IPS-15b (cell line): ENCODE measurements around the gene OGDH.
"Not testable (repeated sequence)": the region's sequence is repeated elsewhere in the genome, so short reads cannot be mapped to it uniquely, and the experiment has no call there.

ENCODE experiments used
- H3K27me3 ChIP-seq: one replicate; pipeline ENCODE4 v1.6.1; 2013; ENCODE audit warnings: low read length; ENCODE audit not compliant: control insufficient read depth, insufficient read depth
- H3K36me3 ChIP-seq: one replicate; pipeline ENCODE4 v1.6.1; 2013; ENCODE audit warnings: low read length; ENCODE audit not compliant: control insufficient read depth, insufficient read depth
- H3K4me1 ChIP-seq: one replicate; pipeline ENCODE4 v1.6.1; 2013; ENCODE audit warnings: mild to moderate bottlenecking, low read length; ENCODE audit not compliant: control insufficient read depth, insufficient read depth
- H3K4me3 ChIP-seq: one replicate; pipeline ENCODE4 v1.5.1; 2013; ENCODE audit warnings: low read depth, low read length
- H3K9ac ChIP-seq: one replicate; pipeline ENCODE4 v1.6.1; 2013; ENCODE audit warnings: low read depth, mild to moderate bottlenecking, low read length
- H3K9me3 ChIP-seq: one replicate; pipeline ENCODE4 v1.6.1; 2013; ENCODE audit warnings: mild to moderate bottlenecking, low read length; ENCODE audit not compliant: control insufficient read depth, insufficient read depth

The OGDH gene

GRCh38 chr7:44583146-44583865 is 23.1 kb upstream of the OGDH start:
- no peaks in the 10 kb centered on the region for H3K9me3 ChIP-seq
- H3K9ac ChIP-seq: peak overlapping the region; percentile 87
- peak overlapping the region; percentile 91 for H3K4me3 ChIP-seq
- H3K36me3 ChIP-seq: peaks cover 8% of the 10 kb centered on the region
- no peaks in the 10 kb centered on the region for H3K4me1 ChIP-seq
- H3K27me3 ChIP-seq: no peaks in the 10 kb centered on the region

GRCh38 chr7:44587843-44588711 is 18.4 kb upstream of the OGDH start:
- no peak overlapping the region for H3K9ac ChIP-seq
- H3K4me1 ChIP-seq: no peaks in the 10 kb centered on the region
- no peak overlapping the region for H3K4me3 ChIP-seq
- no peaks in the 10 kb centered on the region for H3K36me3 ChIP-seq
- H3K27me3 ChIP-seq: no peaks in the 10 kb centered on the region
- H3K9me3 ChIP-seq: no peaks in the 10 kb centered on the region

GRCh38 chr7:44590910-44591309 is 15.5 kb upstream of the OGDH start:
- no peak overlapping the region for H3K9ac ChIP-seq
- no peak overlapping the region for H3K4me3 ChIP-seq
- no peaks in the 10 kb centered on the region for H3K27me3 ChIP-seq
- H3K36me3 ChIP-seq: no peaks in the 10 kb centered on the region
- H3K9me3 ChIP-seq: no peaks in the 10 kb centered on the region
- H3K4me1 ChIP-seq: no peaks in the 10 kb centered on the region

GRCh38 chr7:44595934-44596635 is 10.3 kb upstream of the OGDH start:
- H3K4me1 ChIP-seq: no peaks in the 10 kb centered on the region
- H3K36me3 ChIP-seq: no peaks in the 10 kb centered on the region
- H3K4me3 ChIP-seq: no peak overlapping the region
- H3K9ac ChIP-seq: no peak overlapping the region
- H3K9me3 ChIP-seq: no peaks in the 10 kb centered on the region
- H3K27me3 ChIP-seq: no peaks in the 10 kb centered on the region

- not testable (repeated sequence) for H3K4me1 ChIP-seq, H3K27me3 ChIP-seq, H3K9ac ChIP-seq, H3K36me3 ChIP-seq, H3K9me3 ChIP-seq, H3K4me3 ChIP-seq
Measured at GRCh38 chr7:44597181-44597580, 9.2 kb upstream of the OGDH start.

GRCh38 chr7:44599222-44599621 is 7.2 kb upstream of the OGDH start:
- Histone ChIP-seq H3K27me3 (no peaks in the 10 kb centered on the region), H3K9me3 (no peaks in the 10 kb centered on the region), H3K4me3 (no peak overlapping the region), H3K36me3 (no peaks in the 10 kb centered on the region), H3K9ac (no peak overlapping the region), H3K4me1 (no peaks in the 10 kb centered on the region)

GRCh38 chr7:44602576-44602910 is 3.9 kb upstream of the OGDH start:
- Histone ChIP-seq H3K27me3 (no peaks in the 10 kb centered on the region), H3K36me3 (no peaks in the 10 kb centered on the region), H3K9ac (no peak overlapping the region), H3K4me3 (no peak overlapping the region), H3K9me3 (no peaks in the 10 kb centered on the region), H3K4me1 (peaks cover 2% of the 10 kb centered on the region)

- no peak overlapping the region for H3K4me3 ChIP-seq
Measured at GRCh38 chr7:44603193-44603592, 3.2 kb upstream of the OGDH start.

GRCh38 chr7:44604941-44605340 is 1.5 kb upstream of the OGDH start:
- Histone ChIP-seq H3K36me3 (no peaks in the 10 kb centered on the region), H3K4me1 (peaks cover 5% of the 10 kb centered on the region), H3K9ac (no peak overlapping the region), H3K4me3 (no peak overlapping the region), H3K9me3 (no peaks in the 10 kb centered on the region), H3K27me3 (no peaks in the 10 kb centered on the region)

More at GRCh38 chr7:44603193-44603592, 3.2 kb upstream of the OGDH start:
- Histone ChIP-seq H3K36me3 (no peaks in the 10 kb centered on the region), H3K27me3 (no peaks in the 10 kb centered on the region), H3K9ac (no peak overlapping the region), H3K4me1 (peaks cover 2% of the 10 kb centered on the region), H3K9me3 (no peaks in the 10 kb centered on the region)

- no peaks in the 10 kb centered on the region for H3K27me3 ChIP-seq
- no peaks in the 10 kb centered on the region for H3K9me3 ChIP-seq
- peak overlapping the region; percentile 90 for H3K4me3 ChIP-seq
- peaks cover 5% of the 10 kb centered on the region for H3K4me1 ChIP-seq
- H3K9ac ChIP-seq: peak overlapping the region; percentile 92
- no peaks in the 10 kb centered on the region for H3K36me3 ChIP-seq
Measured at GRCh38 chr7:44607141-44608068, 978 bp downstream of the OGDH start.
